Fibroblast of skin of back (primary cell): ENCODE measurements around the gene ZER1.
"Not testable (repeated sequence)": the region's sequence is repeated elsewhere in the genome, so short reads cannot be mapped to it uniquely, and the experiment has no call there.

ENCODE experiments used
- DNase-seq: peaks from one replicate; pipeline ENCODE4 v3.0.0-alpha.2; 2013

Gene ZER1

DNA sequence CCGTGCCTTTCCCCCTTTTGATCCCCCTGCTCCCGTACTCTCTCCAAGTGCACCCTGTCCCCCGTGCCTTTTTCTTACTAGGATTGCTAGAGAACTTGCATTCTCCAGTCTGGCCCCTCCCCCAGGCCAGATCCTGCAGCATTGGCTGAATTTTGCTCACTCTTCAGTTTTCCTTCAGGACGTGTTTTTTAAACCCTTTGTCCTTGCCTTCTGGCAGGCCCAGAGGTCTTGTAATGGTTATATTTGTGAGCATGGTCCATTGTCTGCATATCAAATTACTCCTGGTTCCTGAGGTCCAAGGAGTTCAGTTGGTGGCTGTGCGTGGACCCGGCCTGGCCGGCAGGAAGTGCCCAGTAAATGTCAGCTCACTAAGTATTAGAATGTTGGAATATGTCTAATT is 15.9 kb upstream of the ZER1 start:
- peak; percentile 11 for DNase-seq

DNA sequence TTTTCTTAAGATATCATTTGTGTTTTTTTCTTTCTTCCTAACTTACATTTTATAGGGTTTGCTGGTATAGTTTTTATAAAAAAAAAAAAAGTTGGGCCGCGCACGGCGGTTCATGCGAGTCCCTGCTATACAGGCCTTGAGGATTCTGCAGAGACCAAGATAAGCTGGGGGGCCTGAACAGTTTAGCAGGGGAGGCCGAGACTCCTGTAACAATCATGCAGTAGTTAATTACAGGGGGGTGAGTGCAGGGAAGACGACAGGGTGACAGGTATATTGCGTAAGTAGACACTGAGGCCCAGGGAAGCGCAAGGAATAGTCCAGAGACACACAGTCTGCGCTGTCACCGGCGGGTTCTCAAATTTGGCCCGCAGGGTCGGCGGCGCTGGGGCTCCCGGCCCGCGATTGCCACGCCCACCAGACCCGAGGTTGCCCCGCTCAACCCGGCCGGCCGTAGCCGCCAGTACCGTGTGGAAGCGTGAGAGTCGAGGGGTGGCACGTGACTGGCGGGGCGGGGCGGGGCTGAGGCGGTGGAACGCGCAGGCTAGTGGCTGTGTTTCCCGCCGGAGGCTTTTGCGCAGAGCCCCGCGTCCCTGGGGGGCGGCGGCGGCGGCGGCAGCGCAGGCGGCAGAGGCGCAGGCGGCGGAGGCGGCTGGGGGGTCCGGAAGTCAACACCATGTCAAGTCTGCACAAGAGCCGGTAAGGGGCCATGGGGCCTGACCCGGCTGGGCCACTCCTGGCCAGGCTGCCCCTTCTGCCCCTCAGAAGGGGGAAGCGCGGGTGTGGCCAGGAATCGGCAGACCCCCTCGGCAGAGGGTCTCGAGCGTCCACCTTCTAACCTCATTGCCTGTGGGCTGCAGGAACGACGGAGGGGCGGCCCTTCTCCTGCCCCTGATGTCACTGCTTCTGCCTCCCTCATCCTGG is 15.2 kb upstream of the ZER1 start, which contains the start of gene TBC1D13:
TBC1D13 (plus strand) TSS at position 573 of the 921 bp plus-strand sequence; CDS start at position 674, 101 bp downstream.
- peak; percentile 85 for DNase-seq

DNA sequence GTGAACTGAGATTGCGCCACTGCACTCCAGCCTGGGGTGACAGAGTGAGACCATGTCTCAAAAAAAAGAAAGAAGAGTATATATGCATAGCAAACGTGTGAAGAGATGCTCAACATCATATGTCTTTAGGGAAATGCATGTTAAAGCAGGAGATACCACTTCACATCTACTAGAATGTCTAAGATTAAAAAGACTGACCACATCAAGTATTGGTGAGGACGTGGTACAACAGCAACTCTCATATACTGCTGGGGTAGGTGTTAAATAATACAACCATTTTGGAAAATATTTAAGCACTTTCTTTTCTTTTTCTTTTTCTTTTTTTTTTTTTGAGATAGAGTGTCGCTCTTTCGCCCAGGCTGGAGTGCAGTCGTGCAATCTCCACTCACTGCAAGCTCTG is 13.7 kb upstream of the ZER1 start:
- DNase-seq, result no peak

DNA sequence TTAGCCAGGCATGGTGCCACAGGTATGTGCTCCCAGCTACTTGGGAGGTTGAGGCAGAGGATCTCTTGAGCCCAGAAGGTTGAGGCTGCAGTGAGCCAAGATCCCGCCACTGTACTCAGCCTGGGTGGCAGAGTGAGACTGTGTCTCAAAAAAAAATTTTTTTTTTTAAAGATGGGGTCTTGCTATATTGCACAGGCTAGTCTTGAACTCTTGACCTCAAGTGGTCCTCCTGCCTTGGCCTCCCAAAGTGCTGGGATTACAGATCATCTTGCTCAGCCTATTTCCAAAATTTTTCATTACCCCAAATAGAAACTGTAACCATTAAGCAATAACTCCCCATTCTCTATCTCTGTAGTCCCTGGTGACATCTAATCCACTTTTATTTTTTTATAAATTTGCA is 10.9 kb upstream of the ZER1 start:
- no peak for DNase-seq

DNA sequence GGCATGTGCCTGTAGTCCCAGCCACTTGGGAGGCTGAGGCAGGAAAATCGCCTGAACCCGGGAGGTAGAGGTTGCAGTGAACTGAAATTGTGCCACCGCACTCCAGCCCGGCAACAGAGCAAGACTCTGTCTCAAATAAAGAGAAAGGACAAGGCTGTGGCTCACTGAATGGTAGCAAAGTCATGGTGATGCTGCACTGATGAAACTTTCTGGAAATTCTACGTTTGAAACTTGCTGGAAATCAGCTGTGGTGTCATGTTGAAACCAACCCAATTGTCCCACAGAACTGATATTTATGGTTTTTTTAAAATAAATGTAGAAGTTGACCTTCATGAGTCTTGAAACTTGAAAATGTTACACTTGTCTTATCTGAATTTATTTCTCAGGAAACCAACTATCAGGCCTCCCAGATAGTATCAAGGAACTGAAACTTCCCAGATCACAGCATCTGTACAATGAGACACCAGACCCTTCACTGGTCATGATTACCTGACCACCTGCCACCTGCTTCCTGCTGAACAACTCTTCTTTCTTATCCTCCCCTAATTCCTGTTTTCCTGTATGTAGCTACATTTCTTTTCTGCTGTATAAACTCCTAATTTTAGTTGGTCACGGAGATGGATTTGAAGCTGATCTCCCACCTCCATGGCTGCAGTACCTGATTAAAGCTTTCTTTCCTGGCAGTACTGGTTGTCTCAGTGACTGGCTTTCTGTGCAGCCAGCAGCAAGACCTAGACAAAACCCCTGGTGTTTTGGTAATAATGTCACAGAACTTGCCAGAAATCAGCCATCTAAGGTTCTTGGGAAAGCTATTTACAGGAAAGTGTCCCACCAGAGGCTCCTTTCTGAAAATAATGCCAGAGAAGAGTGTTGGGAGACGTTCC is 9.7 kb upstream of the ZER1 start:
- no peak for DNase-seq

DNA sequence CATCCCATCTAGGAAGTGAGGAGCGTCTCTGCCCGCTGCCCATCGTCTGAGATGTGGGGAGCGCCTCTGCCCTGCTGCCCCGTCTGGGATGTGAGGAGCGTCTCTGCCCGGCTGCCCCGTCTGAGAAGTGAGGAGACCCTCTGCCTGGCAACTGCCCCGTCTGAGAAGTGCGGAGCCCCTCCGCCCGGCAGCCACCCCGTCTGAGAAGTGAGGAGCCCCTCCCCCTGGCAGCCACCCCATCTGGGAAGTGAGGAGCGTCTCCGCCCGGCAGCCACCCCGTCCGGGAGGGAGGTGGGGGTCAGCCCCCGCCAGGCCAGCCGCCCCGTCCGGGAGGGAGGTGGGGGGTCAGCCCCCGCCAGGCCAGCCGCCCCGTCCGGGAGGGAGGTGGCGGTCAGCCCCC is 8.4 kb upstream of the ZER1 start:
- DNase-seq, result not testable (repeated sequence)

DNA sequence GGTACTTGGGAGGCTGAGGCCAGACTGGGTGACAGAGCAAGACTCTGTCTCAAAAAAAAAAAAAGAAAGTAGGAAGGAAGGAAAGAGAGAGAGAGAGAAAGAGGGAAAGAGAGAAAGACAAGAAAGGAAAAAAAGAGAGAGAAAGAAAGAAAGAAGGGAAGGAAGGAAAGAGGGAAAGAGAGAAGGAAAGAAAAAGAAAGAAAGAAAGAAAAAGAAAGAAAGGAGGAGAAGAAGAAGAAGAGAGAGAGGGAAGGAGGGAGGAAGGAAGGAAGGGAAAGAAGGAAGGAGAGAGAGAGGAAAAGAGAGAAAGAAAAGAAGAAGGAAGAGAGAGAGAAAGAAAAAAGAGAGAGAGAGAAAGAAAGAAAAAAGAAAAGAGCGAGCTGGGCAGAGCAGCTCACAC is 3.1 kb upstream of the ZER1 start:
- DNase-seq, result no peak

DNA sequence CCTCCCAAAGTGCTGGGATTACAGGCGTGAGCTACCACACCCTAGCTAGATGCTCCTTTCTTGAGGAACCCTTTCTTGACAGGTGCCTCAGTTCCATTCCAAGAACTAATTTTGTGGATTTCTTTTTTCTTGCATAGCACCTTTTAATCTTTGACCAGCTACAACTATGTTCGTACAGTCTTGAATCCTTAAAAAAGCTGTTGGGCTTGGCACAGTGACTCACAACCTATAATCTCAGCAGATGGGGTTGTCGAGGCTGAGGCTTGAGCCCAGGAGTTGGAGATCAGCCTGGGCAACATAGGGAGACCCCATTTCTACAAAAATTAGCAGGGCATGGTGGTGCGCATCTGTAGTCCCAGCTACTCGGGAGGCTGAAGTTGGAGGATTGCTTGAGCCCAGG is 1.3 kb upstream of the ZER1 start:
- DNase-seq, result no peak

DNA sequence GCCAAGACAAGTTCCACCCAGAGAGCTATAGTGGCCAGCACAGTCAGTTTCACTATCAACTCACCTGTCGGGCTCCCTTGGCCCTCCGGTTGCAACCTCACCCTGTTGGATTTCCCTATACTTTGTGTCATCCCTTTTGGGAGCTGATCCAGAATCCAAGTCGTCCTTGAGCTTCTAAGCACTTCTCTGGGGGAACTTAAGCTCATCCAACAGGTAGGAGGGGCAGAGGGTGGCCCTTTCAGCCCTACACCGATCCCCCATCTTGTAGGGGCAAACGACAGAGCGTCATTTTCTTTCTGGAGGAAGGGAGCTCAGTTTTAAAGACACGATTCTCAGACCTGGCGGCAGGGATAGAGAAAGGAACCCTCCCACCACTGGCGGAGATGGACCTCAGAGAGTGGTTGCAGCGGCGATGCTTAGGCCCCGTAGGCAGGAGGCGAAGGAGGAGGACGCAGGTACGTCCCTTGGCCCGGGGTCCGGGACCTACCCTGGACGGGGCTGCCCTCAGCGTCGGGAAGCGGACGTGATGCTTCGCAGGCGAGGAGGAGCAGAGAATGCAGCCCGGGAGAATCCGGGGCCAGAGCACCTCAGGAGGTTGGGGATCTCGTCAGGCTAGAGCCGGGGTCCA is 519 bp downstream of the ZER1 start:
- no peak for DNase-seq

DNA sequence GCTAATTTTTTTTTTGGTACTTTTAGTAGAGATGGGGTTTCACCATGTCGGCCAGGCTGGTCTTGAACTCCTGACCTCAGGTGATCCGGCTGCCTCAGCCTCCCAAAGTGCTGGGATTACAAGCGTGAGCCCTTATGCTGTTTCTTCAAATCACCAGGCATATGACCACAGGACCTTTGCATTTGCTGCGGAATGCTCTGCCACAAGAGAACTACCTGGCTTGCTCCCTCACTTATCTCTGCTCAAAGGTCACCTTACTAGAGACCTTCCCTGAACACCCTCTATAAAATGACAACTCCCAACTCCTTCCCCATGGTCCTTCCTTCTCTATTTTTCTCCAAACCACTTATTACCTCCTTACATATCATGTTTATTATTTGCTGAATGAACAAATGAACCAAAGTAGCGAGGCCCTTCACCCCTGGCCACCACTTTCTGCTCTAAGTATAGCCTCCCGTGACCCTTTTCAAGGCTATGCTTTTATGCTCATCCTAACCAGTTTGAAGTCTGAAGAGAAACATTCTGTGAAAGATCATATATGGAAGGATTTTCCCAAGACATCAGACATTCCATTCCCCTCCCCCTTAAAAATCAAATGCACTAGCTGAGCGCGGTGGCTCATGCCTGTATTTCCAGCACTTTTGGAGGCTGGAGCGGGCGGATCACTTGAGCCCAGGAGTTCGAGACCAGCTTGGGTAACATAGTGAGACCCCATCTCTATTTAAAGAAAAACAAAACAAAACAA is 1.3 kb downstream of the ZER1 start:
- DNase-seq, result no peak

DNA sequence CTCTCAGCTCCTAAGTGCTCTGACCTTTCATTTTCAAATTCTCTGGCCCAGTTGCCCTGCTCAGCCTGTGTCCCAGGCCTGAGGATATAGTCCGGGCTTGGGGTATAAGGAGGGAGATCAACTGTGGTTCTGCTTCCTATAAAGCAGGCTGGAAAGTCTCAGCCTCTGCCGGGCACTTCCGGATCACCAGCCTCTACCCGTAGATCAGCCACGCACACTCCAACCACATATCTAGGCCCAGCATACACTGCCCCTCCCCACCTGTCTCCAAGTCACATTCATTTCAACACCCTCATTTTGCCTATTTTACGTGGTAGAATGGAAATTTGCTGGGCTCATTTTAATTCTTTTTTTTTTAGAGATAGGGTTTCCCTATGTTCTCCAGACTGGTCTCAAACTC is 3.1 kb downstream of the ZER1 start:
- no peak for DNase-seq

DNA sequence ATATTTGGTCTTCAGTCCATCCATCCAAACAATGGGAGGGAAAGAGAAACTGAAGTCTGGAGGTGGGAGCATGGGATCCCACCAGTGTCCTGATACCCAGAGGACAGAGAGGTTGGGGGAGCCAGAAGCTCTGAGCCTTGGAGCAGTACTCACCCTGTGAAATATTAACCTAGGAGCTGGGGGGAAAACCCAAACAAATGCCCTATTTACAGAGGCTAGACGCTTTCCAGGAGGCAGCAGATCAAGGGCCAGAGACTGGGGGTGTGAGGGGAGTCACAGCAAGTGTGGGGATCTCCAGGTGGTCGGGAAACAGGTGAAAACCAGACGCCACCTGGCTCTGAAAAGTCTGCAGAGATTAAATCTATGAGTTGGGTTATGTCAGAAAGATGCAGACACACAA is 6.2 kb downstream of the ZER1 start:
- DNase-seq, result no peak

DNA sequence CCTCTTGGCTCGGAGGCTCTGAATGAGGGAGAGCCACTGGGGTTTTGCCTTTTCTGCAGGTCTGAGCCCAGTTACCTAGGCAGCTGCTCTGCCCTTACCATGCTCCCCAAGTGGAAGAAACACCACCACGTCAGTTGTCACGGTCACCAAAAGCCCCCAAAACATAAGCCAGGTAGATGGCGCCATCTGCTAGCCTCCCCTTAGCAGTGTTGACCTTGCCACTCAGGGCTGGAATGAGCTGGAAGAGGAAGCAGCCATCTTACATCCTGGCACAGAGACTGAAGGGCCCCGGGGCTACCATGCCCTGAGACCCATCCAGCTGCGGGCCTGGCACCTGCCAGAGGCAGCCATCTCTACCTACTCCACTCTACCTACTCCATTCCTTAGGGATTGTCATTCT is 7.4 kb downstream of the ZER1 start:
- DNase-seq, result no peak

DNA sequence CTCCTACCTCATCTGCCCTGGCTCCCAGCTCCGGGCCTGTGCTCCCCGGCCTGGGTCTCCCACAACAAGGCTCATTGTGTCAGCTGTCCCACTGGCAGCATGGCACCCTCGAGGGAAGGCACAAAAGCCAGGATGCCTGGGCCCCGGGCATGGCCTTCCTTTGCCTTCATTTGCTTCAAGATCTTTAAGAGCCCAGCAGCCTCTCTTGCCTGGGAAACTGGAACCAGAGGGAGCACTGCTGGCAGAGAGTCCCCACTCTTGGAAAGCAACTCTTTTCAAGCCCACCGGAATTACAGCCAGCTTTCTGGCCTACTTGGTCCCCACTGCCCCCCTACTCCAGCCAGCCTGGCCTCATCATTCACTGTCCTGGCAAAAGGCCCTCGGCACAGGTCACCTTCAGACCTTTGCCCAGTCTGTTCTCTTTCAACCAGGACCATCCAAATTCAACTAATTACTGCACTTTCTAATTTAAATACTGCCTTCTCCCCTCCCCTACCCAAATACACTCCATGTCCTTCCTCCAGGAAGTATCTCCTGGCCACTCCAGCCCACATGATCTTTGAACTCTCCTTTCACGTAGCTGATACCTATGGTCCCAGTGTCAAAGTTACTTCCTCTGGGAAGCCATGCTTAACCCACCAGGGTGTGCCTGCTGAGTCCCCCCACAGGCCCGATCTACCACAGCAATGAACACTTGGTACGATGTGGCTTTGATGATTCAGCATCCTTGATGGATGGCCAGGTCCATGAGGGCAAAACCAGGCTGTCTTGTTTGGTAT is 8.9 kb downstream of the ZER1 start:
- no peak for DNase-seq

DNA sequence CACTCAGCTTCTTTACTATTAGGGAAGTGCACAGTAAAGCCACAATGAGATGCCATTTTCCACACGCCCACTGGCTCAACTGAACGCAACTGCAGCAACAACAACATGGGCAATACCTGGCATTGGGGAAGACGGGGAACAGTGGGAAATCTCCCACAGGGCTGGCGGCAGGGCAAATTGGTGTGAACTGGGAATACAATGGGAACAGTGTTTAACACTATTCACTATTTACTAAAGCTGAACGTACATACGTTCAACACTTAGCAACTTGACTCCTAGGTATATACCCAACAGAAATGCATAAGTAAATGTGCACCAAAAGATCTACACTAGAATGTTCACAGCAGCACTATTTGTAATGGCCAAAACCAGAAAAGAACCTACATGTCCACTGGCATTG is 14.1 kb downstream of the ZER1 start:
- DNase-seq, result no peak

DNA sequence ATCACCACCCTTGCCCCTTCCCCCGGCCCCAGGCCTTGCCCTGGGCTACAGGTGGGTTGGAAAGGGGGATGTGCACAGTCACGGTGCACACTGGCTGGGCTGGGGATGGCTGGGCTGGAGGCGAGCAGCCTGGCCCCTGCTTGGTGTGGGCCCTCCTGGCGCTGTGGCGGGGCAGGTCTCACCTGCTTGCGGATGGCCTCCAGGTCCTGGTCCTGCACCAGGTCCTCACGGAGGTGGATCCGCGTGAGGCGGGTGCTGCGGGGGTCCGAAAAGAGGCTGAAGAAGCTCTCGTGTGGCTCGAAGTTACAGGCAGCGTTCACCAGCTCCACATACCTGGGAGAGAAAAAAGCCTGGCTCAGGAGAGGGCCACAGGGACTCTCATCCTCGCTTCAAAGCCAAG is 18.1 kb downstream of the ZER1 start:
- DNase-seq, result no peak

DNA sequence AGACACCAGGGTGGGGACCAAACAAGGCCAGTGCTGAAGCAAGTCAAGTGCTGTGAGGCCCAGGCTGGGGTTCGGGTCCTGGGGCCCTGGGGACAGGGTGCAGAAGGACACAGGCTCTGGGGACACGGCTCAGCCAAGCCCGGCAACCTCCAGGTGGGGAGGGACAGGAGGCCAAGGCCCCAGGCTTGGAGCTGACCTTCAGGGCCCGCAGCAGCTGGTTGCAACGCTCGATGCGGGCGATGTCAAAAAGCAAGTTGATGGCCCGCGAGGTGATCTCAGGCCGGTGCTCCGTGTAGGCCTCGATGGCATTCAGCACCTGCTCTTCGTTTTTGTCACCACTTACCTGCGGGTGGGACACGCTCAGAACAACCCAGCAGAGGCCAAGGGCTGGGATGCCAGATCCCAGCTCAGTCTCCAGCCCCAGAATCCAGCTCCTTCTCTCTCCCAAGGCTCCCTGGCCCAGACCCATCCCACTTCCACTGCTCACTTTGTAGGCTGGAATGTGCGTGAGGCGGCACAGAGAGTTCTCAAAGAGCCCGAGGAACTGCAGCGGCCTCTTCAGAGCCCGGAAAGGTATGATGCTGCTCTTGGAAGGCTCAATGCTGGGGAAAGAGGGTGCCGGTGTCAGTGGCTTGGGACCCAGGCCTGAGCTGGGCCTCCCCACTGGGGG is 20.7 kb downstream of the ZER1 start:
- no peak for DNase-seq

DNA sequence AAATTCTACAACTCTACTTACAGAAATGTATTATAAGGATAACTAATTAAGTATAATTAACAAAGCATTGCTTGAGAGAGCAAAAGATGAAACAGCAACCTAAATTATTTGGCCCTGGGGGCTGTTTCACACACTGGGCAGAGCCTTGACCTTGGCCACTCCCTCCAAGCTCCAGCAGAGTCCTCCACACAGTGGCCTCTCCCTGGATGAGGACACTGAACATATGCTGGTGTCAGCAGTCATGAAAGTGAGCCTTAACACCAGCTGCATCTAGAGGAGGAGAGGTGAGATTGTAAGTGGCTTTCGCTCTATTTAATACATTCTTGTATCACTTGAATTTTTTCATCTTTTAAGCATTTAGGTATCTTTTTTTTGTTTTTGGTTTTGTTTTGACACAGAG is 24.5 kb downstream of the ZER1 start:
- no peak for DNase-seq

DNA sequence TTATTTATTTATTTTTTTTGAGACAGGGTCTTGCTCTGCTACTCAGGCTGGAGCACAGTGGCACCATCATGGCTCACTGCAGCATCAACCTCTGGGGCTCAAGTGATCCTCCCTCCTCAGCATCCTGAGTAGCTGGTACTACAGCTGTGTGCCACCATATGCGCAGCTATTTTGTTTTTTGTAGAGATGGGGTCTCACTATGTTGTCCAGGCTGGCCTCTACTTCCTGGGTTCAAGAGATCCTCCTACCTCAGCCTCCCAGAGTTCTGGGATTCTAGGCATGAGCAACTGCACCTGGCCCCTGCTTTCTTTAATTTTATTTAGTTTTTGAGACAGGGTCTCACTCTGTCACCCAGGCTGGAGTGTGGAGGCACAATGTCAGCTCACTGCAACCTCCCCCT is 28.3 kb downstream of the ZER1 start:
- DNase-seq, result no peak

DNA sequence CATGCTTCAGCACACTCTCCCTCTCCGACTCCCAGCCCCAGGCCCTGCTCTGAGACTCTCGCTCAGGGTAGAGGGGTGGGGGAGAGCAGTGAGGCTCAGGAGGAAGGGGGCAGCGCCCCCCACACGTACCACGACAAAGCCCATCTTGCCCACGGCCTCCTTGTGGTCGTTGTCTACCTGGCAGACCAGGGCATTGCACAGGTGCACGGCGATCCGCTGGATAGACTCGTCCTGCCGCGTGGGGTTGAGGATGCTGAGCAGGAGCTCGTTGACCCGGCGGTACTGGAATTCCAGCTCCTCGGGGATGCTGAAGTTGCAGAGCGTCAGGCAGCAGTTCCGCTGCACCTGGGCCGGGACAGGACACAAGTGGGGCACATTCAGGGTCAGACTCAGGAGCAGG is 29.3 kb downstream of the ZER1 start:
- DNase-seq, result no peak

DNA sequence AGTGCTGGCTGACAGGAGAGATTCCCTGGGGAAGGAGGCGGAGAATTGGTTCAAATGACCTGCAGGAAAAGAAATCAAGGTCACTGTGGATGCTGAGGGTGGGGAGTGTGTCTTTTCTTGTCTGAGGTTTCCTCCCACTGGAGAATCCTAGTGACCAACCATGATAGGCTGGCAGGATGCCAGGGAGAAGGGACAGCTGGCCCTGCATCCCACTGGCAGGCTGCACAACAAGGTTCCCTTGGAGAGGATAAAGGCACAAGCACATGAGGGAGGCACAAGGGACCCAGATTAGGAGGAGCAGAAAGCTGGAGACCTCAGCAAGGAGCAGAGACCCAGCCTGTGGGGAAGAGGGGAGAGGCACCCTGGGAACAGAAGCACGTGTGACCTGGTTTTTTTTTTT is 36.4 kb downstream of the ZER1 start:
- DNase-seq, result no peak
